HG02763 (cell line): ENCODE results near the gene RET.
"Not testable (repeated sequence)": the region's sequence is repeated elsewhere in the genome, so short reads cannot be mapped to it uniquely, and the experiment has no call there.

Source experiments
- ATAC-seq: cut with Tn5 transposase; IDR thresholded peaks from one replicate; pipeline ENCODE4 v1.9.1; 2021; ENCODE audit warnings: mild to moderate bottlenecking, moderate library complexity; ENCODE audit not compliant: unreplicated experiment

RET gene

GRCh38 chr10:43132867-43133787 lies 56.3 kb downstream of the RET start:
- no peak for ATAC-seq

- ATAC-seq: no peak
Observed at GRCh38 chr10:43134126-43134905, 57.4 kb downstream of the RET start.

DNA sequence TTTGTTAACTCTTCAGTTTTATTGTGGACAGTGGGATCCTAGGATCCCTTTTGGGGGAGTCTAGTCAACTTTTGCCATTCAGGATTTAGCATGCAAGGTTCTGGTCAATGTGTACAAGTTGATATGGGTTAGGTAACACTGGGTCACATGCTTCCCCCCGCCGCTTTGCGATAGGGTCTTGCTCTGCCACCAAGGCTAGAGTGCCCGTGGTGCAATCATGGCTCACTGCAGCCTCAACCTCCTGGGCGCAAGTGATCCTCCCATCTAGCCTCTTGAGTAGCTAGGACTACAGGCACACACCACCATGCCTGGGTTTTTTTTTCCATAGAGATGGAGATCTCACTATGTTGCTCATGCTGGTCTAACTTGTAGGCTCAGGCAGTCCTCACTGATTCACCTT lies 58.2 kb downstream of the RET start:
- no peak for ATAC-seq

GRCh38 chr10:43135656-43136055 lies 58.8 kb downstream of the RET start:
- ATAC-seq: no peak

GRCh38 chr10:43136432-43136831 lies 59.6 kb downstream of the RET start:
- no peak for ATAC-seq

DNA sequence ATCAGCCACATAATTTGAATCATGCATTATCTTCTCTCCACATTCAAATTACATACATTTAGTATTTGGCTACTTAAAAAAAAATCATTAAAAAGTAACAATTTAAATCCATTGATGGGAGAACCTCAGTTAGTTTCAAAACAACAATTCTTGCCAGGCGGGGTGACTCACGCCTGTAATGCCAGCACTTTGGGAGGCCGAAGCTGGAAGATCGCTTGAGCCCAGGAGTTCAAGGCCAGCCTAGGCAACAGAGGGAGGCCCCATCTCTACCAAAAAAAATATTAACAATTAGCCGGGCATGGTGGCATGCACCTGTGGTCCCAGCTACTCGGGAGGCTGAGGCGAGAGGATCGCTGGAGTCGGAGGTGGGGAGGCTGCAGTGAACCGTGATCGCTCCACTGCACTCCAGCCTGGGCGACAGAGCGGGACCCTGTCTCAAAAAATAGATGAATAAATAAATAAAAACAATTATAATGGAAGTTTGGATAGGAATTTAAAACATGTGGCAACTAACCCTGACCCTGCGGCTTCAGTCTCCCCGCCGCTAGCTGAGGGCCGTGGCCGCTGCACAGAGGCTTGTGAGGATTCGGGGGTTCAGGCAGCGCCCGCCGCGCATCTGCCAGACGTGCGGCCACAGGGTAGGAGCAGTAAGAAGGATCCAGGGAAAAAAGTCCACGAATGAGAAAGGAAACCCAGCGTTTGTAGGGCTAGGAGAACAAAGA lies 60.3 kb downstream of the RET start:
- ATAC-seq: no peak

DNA sequence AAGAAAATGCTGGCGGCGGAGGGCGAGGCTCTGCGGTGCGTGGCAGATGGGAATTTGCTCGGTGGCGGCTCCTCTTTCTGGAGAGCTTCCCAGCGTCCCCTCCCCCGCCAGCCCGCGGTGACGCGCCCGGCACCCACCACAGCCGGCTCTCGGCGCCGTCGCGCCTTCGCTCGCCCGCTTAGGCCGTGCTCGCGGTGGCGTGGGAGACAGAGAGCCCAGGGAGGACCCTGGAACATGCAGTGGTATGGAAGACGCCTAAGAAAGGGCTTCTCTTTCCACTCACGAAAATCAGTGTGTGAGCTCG lies 60.8 kb downstream of the RET start:
- peak; percentile 19 for ATAC-seq

DNA sequence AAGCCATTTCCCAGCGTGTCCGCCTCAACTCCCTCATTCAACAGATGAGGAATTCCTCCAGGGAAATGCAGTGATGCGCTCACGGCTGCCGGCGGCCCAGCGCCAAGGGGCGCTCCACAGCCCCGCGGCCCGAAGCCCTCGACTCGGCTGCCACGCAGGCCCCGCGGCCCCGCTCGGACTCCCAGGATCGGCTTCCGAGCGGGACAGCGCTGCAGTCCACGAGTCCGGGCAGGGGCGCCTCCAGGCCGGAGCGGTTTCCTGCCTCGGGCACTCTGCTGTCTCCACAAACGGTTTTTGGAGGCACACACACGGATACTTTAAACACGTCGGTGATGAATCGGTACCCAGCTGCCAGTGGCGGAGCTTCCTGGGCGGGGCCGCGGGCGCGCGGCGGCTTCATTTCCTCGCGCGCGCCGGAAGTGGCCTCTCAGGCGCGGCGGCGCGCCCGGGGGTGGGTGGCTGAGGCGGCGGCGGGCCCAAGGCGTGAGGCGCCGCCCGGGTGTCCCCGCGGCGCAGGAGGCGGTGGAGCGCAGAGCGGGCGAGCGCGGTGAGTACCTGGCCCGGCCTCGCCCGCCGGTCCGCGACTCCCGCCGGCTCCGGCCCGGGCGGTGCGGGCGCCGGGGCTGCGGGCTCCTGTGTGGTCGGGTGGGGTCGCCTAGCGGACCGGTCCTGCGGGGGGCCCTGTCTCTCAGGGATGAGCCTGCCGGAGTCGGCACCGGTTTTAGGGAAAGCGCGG lies 61.3 kb downstream of the RET start, which contains the start of gene CSGALNACT2:
Gene CSGALNACT2, plus strand, starts transcription at position 425 of the 736 bp plus-strand sequence. CDS start 16,705 bp downstream, outside the sequence.
- peak; percentile 68 for ATAC-seq

GRCh38 chr10:43138757-43139241 lies 61.9 kb downstream of the RET start:
- peak; percentile 24 for ATAC-seq

- ATAC-seq: no peak
Observed at GRCh38 chr10:43141421-43141820, 64.6 kb downstream of the RET start.

GRCh38 chr10:43145311-43145710 lies 68.4 kb downstream of the RET start:
- no peak for ATAC-seq

GRCh38 chr10:43145936-43146335 lies 69.1 kb downstream of the RET start:
- ATAC-seq: not testable (repeated sequence)

DNA sequence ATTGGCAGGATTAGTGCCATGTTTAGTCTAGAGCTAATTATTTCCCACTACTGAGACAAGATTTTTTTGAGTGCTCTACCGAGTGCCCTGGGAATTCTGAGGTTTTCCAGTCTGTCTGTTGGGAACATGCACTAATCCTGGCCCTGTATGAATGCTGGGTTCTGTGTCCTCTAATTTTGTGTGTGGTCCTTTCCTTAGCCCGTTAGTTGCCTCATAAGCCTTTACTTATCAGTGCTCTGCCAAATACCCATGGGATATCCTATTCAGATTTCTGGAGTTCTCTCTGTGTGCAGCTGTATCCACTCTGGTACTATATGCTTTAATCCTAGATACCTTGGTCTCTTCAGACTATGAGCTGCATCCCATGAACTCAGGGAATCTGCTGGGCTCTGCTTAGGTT lies 74.5 kb downstream of the RET start:
- ATAC-seq: no peak

- no peak for ATAC-seq
Observed at GRCh38 chr10:43153901-43154300, 77.0 kb downstream of the RET start.

DNA sequence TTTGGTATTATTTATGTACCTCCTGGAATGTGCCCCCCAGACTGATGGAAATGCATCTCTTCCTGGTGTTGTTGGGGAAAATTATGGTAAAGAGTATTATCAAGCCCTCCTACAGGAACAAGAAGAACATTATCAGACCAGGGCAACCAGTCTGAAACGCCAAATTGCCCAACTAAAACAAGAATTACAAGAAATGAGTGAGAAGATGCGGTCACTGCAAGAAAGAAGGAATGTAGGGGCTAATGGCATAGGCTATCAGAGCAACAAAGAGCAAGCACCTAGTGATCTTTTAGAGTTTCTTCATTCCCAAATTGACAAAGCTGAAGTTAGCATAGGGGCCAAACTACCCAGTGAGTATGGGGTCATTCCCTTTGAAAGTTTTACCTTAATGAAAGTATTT lies 78.4 kb downstream of the RET start:
- ATAC-seq: no peak

GRCh38 chr10:43155741-43156140 lies 78.9 kb downstream of the RET start:
- no peak for ATAC-seq

DNA sequence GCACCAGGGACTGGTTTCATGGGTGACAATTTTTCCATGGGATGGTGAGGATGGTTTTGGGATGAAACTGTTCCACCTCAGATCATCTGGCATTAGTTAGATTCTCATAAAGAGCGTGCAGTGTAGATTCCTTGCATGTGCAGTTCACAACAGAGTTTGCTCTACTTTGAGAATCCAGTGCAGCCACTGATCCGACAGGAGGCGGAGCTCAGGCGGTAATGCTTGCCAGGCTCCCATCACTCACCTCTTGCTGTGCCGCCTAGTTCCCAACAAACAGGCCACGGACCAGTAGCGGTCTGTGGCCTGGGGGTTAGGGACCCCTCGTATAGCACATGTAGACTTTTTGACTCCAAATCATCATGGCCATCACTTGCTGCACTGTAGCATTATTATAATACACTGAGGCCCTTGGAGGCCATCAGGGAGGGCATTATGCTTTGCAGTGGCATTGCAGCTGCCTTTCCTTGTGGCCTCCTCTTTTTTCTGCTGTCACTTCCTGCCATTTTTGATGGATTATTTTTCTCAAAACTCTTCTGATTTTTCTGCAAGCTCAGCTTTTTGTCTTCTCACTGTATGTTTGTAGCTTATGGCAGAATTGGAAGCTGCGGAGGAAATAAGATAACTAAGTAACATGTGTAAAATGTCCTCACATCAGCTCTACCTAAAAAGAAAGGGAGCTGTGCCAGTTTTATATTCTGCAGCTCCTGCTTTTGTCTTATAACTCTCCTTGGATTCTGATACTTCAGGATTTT lies 79.9 kb downstream of the RET start:
- no peak for ATAC-seq

DNA sequence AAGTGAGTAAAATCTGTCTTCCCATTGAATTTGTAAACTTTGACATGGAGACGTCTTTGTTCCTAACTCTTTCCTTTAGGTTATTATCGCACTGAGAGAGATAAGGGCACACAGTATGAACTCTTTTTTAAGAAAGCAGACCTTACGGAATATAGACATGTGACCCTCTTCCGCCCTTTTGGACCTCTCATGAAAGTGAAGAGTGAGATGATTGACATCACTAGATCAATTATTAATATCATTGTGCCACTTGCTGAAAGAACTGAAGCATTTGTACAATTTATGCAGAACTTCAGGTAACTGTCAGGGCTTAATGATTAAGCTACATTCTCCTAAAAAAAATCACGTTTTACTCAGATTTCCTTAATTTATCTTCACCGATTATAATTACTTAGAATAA lies 81.8 kb downstream of the RET start:
- no peak for ATAC-seq

DNA sequence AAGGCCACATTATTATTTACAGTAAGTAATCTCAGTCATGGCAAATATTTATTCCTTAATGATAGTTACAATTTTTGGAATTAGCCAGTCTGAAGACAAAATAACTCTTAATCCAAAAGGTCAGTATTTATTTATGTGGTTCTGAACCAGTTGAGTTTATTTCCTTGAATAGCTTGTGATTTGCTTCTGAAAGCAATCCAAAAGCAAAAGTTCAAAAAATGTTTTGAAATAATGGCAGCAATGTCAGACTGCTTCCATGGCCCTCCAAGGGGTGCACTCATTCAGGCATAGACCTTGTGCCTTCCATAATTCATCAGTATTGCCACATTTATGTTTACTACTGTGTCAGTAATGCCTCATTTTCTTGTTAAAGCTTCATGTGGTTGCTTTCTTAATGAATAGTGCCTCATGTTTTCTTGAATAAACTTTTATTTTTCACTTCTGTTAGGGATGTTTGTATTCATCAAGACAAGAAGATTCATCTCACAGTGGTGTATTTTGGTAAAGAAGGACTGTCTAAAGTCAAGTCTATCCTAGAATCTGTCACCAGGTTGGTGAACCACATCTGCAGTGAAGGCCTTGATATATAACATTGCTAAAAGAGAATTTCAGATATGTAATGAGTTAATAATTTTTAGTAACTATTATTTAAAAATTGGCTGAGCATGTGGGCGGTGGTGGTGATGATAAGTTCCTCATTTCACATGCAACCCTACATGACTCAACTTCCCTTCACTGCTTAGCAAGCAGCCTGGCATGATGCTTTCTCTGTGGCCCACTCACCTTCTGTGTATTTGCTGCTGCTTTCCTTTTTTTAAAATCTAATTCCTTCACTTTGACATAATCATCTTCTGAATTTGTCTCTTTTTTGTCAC lies 83.4 kb downstream of the RET start:
- peak; percentile 44 for ATAC-seq
